ENCODE data around the gene FSTL4. TPM values are rescaled to one million over a fixed set of nuclear protein-coding genes. Genes with fewer than 3 reads are reported as not detected.

Gene FSTL4
- total RNA-seq = not detected in 2 replicates

GRCh38 chr5:133612249-133612860 is at the start of gene FSTL4:
TSS of gene FSTL4 (minus strand) at chr5:133612541.

